Heart left ventricle (tissue), 16 donors: Measurements from ENCODE around the gene AKT1. TPM values are rescaled to one million over a fixed set of nuclear protein-coding genes. Genes with fewer than 3 reads are reported as not detected.
A peak's percentile ranks its signal among the peaks of the same experiment; 100 is the strongest.

Source experiments
- ATAC-seq, 4 donors: fragments of 200-7000 bp; cut with Tn5 transposase; one replicate each; pipeline ENCODE4 v1.9.1; 2020 to 2022; ENCODE audit warnings: moderate library complexity in 4 of 4, mild to moderate bottlenecking in 3 of 4, moderate number of reproducible peaks in 1 of 4
- DNase-seq, 5 donors: peaks; one replicate each; pipeline ENCODE4 v3.0.0-alpha.2; 2020
- H3K27ac ChIP-seq, 12 donors: fragments of 200-600 bp; sonication (generic) in 4 of 12; one replicate each; pipeline versions ENCODE4 v1.5.0 to v1.8.0; 2016 to 2022; ENCODE audit warnings: mild to moderate bottlenecking in 2 of 12
- H3K27me3 ChIP-seq, 9 donors: fragments of 200-600 bp; sonication (generic) in 2 of 9; one replicate each; pipeline versions ENCODE4 v1.5.1 to v1.8.0; 2016 to 2022; ENCODE audit warnings: mild to moderate bottlenecking in 3 of 9
- H3K36me3 ChIP-seq, 9 donors: fragments of 200-600 bp; sonication (generic) in 2 of 9; one replicate each; pipeline versions ENCODE4 v1.5.0 to v1.8.0; 2018 to 2022; ENCODE audit warnings: mild to moderate bottlenecking in 2 of 9
- H3K4me1 ChIP-seq, 12 donors: fragments of 200-600 bp; sonication (generic) in 4 of 12; one replicate each; pipeline versions ENCODE4 v1.5.0 to v1.8.0; 2016 to 2022; ENCODE audit warnings: mild to moderate bottlenecking in 3 of 12
- H3K4me3 ChIP-seq, 12 donors: fragments of 200-600 bp; sonication (generic) in 4 of 12; one replicate each; pipeline versions ENCODE4 v1.5.0 to v1.8.0; 2017 to 2022; ENCODE audit warnings: mild to moderate bottlenecking in 9 of 12, moderate library complexity in 4 of 12
- H3K9me3 ChIP-seq, 12 donors: fragments of 200-600 bp; sonication (generic) in 4 of 12; one replicate each; pipeline versions ENCODE4 v1.5.0 to v1.8.0; 2016 to 2022; ENCODE audit warnings: mild to moderate bottlenecking in 1 of 12
- POLR2A ChIP-seq, 2 donors: fragments of 450-650 bp; IDR thresholded peaks; one replicate each; pipeline ENCODE4 v1.6.1; 2017; ENCODE audit warnings: antibody characterized with exemption in 2 of 2, mild to moderate bottlenecking in 2 of 2, moderate library complexity in 2 of 2
- WGBS, 4 donors: extraction: QIAGEN DNeasy Blood & Tissue Kit in 2 of 4; methylation state at CpG; one replicate each; pipeline versions ENCODE4 v1.1.5 to v1.1.7; 2013 to 2018; 5-methylcytosine and 5-hydroxymethylcytosine counted together
- intact Hi-C, 10 donors: fragments of 100-400 bp; cut with DNase I; formaldehyde crosslinking; loops; one replicate each; pipeline versions ENCODE4 v1.11.1 to v1.14.2; 2022
- polyA plus RNA-seq, 2 donors: library from polyadenylated mRNA; stranded (reverse); fragments of 200-250 nt; gene quantifications; one replicate each; pipeline ENCODE4 v1.2.3, GENCODE V29; 2013
- total RNA-seq, 9 donors: library from RNA; depleted of rRNA in 2 of 9; stranded (reverse); fragments of >200 nt in 2 of 9; fragmentation: NEBNext Ultra II Directional in 3 of 9; extraction: Animal tissue kit (Norgen Biotek cat#: 25700) in 3 of 9; gene quantifications; one replicate each; pipeline versions ENCODE4 v1.1.0 to v1.2.4, GENCODE V29; 2016 to 2023
- TF ChIP-seq, protein P1 (sequence below), 12 donors: fragments of 200-600 bp; sonication (generic) in 4 of 12; IDR thresholded peaks; one replicate each; pipeline versions ENCODE4 v1.5.0 to v1.8.0; 2018 to 2022; ENCODE audit warnings: antibody characterized with exemption in 12 of 12, mild to moderate bottlenecking in 5 of 12
- donor health status: ischemic (EF 13 %, LVEDD 7.1; RV severe dilation, severe dysfunction).
- donor health status: healthy with polysubstance abuse.
- donor health status: DM: no; HTN: yes; CAD: no.
- donor health status: DM: no; HTN: no; CAD: no.
- donor health status: ischemic (EF 25% LVEDD 6.9; RV normal size, moderate dysfunction).
- donor health status: ischemic (EF 25% LVEDD 5.7; RV mildly dilated, moderate dysfunction).
- donor health status: healthy.
- donor health status: DM: yes; HTN: yes; CAD: no.
- donor health status: ischemic (EF 35%, LVEDD 5.7; RV mildly dilated, moderate dysfunction).
- donor health status: nonischemic (EF 11% LVEDD 7.7; RV severe dilation, severe dysfunction).
- donor health status: DM: yes; HTN: yes; CAD: no.
- donor health status: PGD.
- donor health status: ischemic (EF 29% LVEDD 5.4; RV normal size, mild dysfunction).
- donor health status: nonischemic (EF 23%, LVEDD 6.1; RV moderate dilation, normal function).

The AKT1 gene
- total and polyA plus RNA-seq, 11 donors = 108 to 173 (median 135) TPM

GRCh38 chr14:104722938-104723650 is 72.5 kb downstream of the AKT1 start:
- intact Hi-C loops = loop anchor here in 2 of 10 donors (1.0 to 10.0 kb wide), 2 partner anchors 29 to 138 kb away; no protein-coding TSS in a partner anchor
- 55 to 63% (median 60%) methylated on average over 6 to 26 of the region's 26 CpGs for WGBS, 4 donors
- H3K27ac ChIP-seq = peak overlapping the region; percentile 69 to 98 (median 90)
- DNase-seq (no peak), ATAC-seq (no peak)
- peaks cover 3 to 81% (median 44%) of the 10 kb centered on the region in 12 donors for H3K4me1 ChIP-seq
- H3K36me3 ChIP-seq = peaks cover 0 to 23% (median 12%) of the 10 kb centered on the region in 9 donors
- no peaks in the 10 kb centered on the region for H3K27me3 ChIP-seq
- H3K9me3 ChIP-seq = no peaks in the 10 kb centered on the region
- TF ChIP-seq POLR2A (IDR thresholded peaks at IDR 0.05) = no peak
- TF ChIP-seq, protein P1, sequence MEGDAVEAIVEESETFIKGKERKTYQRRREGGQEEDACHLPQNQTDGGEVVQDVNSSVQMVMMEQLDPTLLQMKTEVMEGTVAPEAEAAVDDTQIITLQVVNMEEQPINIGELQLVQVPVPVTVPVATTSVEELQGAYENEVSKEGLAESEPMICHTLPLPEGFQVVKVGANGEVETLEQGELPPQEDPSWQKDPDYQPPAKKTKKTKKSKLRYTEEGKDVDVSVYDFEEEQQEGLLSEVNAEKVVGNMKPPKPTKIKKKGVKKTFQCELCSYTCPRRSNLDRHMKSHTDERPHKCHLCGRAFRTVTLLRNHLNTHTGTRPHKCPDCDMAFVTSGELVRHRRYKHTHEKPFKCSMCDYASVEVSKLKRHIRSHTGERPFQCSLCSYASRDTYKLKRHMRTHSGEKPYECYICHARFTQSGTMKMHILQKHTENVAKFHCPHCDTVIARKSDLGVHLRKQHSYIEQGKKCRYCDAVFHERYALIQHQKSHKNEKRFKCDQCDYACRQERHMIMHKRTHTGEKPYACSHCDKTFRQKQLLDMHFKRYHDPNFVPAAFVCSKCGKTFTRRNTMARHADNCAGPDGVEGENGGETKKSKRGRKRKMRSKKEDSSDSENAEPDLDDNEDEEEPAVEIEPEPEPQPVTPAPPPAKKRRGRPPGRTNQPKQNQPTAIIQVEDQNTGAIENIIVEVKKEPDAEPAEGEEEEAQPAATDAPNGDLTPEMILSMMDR (IDR thresholded peaks at IDR 0.05) = no peak
- H3K4me3 ChIP-seq = peak overlapping the region in 9 of 12 donors; percentile 63 to 96 (median 80)

- peak; percentile 10 to 31 for TF ChIP-seq POLR2A (IDR thresholded peaks at IDR 0.05)
- TF ChIP-seq, protein P1 (IDR thresholded peaks at IDR 0.05) = no peak
- DNase-seq (peak in 4 of 5 donors; percentile 79 to 89 (median 84)), ATAC-seq (peak; percentile 32 to 63 (median 57))
- Histone ChIP-seq H3K27ac (peak overlapping the region; percentile 69 to 98 (median 90)), H3K27me3 (no peaks in the 10 kb centered on the region), H3K36me3 (peaks cover 0 to 26% (median 12%) of the 10 kb centered on the region in 9 donors), H3K4me3 (no peak overlapping the region), H3K4me1 (peaks cover 3 to 79% (median 49%) of the 10 kb centered on the region in 12 donors), H3K9me3 (no peaks in the 10 kb centered on the region)
- intact Hi-C loops = loop anchor here in 2 of 10 donors (1.0 to 10.0 kb wide), 2 partner anchors 31 to 137 kb away; no protein-coding TSS in a partner anchor
- WGBS, 4 donors = 48 to 56% (median 53%) methylated on average over 8 to 18 of the region's 18 CpGs
These were observed 73.8 kb downstream of the AKT1 start for GRCh38 chr14:104721505-104722431.

Other genes starting within 250 kb of the AKT1 start
- 100 to 1,000 TPM in 2 of 9 donors, 10 to 100 TPM in 7; 25.5 to 170 (median 75.3) TPM for gene C14orf180, start 216.0 kb downstream of the AKT1 start, total RNA-seq
- 100 to 1,000 TPM in 1 of 2 donors, 10 to 100 TPM in 1; 11.1 to 121 TPM for gene C14orf180, start 216.0 kb downstream of the AKT1 start, polyA plus RNA-seq
- gene TMEM179, start 191.0 kb downstream of the AKT1 start, total RNA-seq = 1 to 10 TPM in 1 of 9 donors, under 1 TPM in 4, not detected in 4; 0.25 to 1.1 (median 0.40) TPM
- gene TMEM179, start 191.0 kb downstream of the AKT1 start, polyA plus RNA-seq = under 1 TPM; 0.15 to 0.61 TPM
- gene INF2, start 106.1 kb downstream of the AKT1 start, total RNA-seq = 10 to 100 TPM; 26.0 to 58.9 (median 28.8) TPM
- 10 to 100 TPM; 27.3 to 32.5 TPM for gene INF2, start 106.1 kb downstream of the AKT1 start, polyA plus RNA-seq
- gene ADSS1, start 71.5 kb downstream of the AKT1 start, total RNA-seq = 100 to 1,000 TPM in 8 of 9 donors, 10 to 100 TPM in 1; 78.9 to 247 (median 160) TPM
- 100 to 1,000 TPM in 1 of 2 donors, 10 to 100 TPM in 1; 64.7 to 258 TPM for gene ADSS1, start 71.5 kb downstream of the AKT1 start, polyA plus RNA-seq
- 100 to 1,000 TPM in 2 of 9 donors, 10 to 100 TPM in 7; 41.0 to 203 (median 53.9) TPM for gene SIVA1, start 42.6 kb downstream of the AKT1 start, total RNA-seq
- 100 to 1,000 TPM; 126 to 191 TPM for gene SIVA1, start 42.6 kb downstream of the AKT1 start, polyA plus RNA-seq
- gene ZBTB42, start 5.4 kb upstream of the AKT1 start, total RNA-seq = 10 to 100 TPM in 3 of 9 donors, 1 to 10 TPM in 6; 4.9 to 12.9 (median 7.4) TPM
- 10 to 100 TPM in 1 of 2 donors, 1 to 10 TPM in 1; 4.2 to 12.3 TPM for gene ZBTB42, start 5.4 kb upstream of the AKT1 start, polyA plus RNA-seq
- gene CEP170B, start 69.5 kb upstream of the AKT1 start, total RNA-seq = 10 to 100 TPM in 8 of 9 donors, 1 to 10 TPM in 1; 9.1 to 21.9 (median 12.5) TPM
- gene CEP170B, start 69.5 kb upstream of the AKT1 start, polyA plus RNA-seq = 10 to 100 TPM in 1 of 2 donors, 1 to 10 TPM in 1; 7.5 to 17.9 TPM
- gene PLD4, start 129.1 kb upstream of the AKT1 start, total RNA-seq = 1 to 10 TPM in 1 of 9 donors, under 1 TPM in 4, not detected in 4; 0.25 to 1.5 (median 0.40) TPM
- under 1 TPM in 1 of 2 donors, not detected in 1; 0.12 TPM for gene PLD4, start 129.1 kb upstream of the AKT1 start, polyA plus RNA-seq
- gene AHNAK2, start 182.6 kb upstream of the AKT1 start, total RNA-seq = 10 to 100 TPM in 2 of 9 donors, 1 to 10 TPM in 7; 1.5 to 22.3 (median 3.7) TPM
- gene AHNAK2, start 182.6 kb upstream of the AKT1 start, polyA plus RNA-seq = 1 to 10 TPM; 2.2 to 2.5 TPM
- gene CLBA1, start 190.0 kb upstream of the AKT1 start, total RNA-seq = 1 to 10 TPM in 7 of 9 donors, under 1 TPM in 2; 0.76 to 3.7 (median 2.6) TPM
- gene CLBA1, start 190.0 kb upstream of the AKT1 start, polyA plus RNA-seq = 1 to 10 TPM; 1.3 to 3.7 TPM
- gene CDCA4, start 225.3 kb upstream of the AKT1 start, total RNA-seq = 1 to 10 TPM; 1.4 to 6.0 (median 2.4) TPM
- gene CDCA4, start 225.3 kb upstream of the AKT1 start, polyA plus RNA-seq = 1 to 10 TPM; 2.3 to 3.3 TPM